Measurements from ENCODE around the gene ATP6V0A4. TPM values are rescaled to one million over a fixed set of nuclear protein-coding genes. Genes with fewer than 3 reads are reported as not detected.

Gene ATP6V0A4
- total and polyA plus RNA-seq, 2 donors = 0.24 to 1.8 TPM

DNA sequence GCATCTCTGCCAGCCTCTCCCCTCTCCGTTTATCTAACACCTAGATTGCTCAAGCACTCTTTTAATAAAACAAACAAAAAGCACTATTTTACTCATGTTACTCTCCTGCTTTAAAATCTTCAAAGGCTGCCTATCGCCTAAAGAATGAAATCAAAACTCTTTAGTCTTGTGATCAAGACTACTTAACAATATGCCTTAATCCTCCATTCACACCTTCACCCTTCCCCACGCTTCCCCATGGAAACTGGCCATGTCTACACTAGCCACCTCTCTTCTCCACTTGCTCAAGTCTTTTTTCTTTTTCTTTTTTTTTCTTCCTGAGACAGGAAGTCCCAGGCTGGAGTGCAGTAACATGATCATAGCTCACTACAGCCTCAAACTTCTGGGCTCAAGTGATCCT is 48.0 kb downstream of the ATP6V0A4 start:
- Histone ChIP-seq H3K9me3 (ENCODE audit: control insufficient read depth in 2 of 2, insufficient read depth in 1 of 2, low read length in 1 of 2) (peaks cover 0 to 7% of the 10 kb centered on the region in 2 donors), H3K27ac (ENCODE audit: low read depth in 1 of 2, low read length in 1 of 2) (no peak overlapping the region), H3K4me3 (ENCODE audit: low read length in 2 of 2) (no peak overlapping the region), H3K4me1 (ENCODE audit: control insufficient read depth in 2 of 2, insufficient read depth in 2 of 2, low read length in 2 of 2) (peaks cover 59 to 81% of the 10 kb centered on the region in 2 donors), H3K27me3 (ENCODE audit: control insufficient read depth in 2 of 2, insufficient read depth in 1 of 2, low read length in 1 of 2) (no peaks in the 10 kb centered on the region), H3K36me3 (ENCODE audit: control insufficient read depth in 2 of 2, insufficient read depth in 2 of 2, low read length in 1 of 2) (no peaks in the 10 kb centered on the region)
- no peak for DNase-seq (ENCODE audit: low read depth in 6 of 9, low spot score in 9 of 9)
- WGBS = 83% methylated on average over 3 of the region's 3 CpGs

DNA sequence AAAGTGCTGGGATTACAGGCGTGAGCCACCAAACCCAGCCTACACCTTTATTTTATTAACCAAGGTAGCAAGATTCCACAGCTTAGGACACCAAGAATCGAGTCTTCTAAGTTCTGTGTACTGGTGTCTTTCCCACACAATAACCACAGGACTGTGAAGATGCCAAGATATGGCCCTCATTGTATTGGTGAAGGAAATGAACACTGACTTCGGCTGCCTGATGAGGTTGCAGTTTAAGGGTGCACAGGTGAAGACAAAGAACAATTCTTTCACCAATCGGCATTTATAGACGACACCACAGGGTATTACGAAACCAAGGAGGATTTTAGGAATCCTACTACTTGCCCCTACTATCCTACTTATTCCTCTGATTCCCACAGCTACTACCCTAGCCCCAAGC is 49.3 kb downstream of the ATP6V0A4 start:
- Histone ChIP-seq H3K4me1 (ENCODE audit: control insufficient read depth in 2 of 2, insufficient read depth in 2 of 2, low read length in 2 of 2) (peaks cover 56 to 73% of the 10 kb centered on the region in 2 donors), H3K36me3 (ENCODE audit: control insufficient read depth in 2 of 2, insufficient read depth in 2 of 2, low read length in 1 of 2) (no peaks in the 10 kb centered on the region), H3K27ac (ENCODE audit: low read depth in 1 of 2, low read length in 1 of 2) (no peak overlapping the region), H3K4me3 (ENCODE audit: low read length in 2 of 2) (no peak overlapping the region), H3K9me3 (ENCODE audit: control insufficient read depth in 2 of 2, insufficient read depth in 1 of 2, low read length in 1 of 2) (peaks cover 0 to 7% of the 10 kb centered on the region in 2 donors), H3K27me3 (ENCODE audit: control insufficient read depth in 2 of 2, insufficient read depth in 1 of 2, low read length in 1 of 2) (no peaks in the 10 kb centered on the region)
- no peak for DNase-seq (ENCODE audit: low read depth in 6 of 9, low spot score in 9 of 9)
- 40% methylated on average over 6 of the region's 6 CpGs for WGBS

DNA sequence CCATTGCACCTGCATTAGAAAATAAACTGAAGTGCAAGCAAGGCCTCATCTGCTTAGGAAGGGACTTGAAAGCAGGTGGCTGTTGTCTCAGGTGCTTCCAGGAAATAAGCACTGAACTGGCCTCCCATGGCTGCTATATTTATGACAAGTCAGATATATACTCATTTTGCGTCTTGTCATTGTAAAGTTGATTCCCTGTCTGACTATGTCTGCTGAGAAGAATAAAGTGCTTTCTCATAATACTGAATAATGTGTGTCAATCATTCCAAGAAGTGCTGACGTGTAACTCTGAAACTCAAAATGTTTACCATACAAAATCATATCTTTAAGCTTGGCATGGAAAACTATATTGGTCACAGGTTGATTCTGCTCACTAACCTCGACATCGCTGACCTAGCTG is 51.9 kb downstream of the ATP6V0A4 start:
- peak in 2 of 9 donors; percentile 21 to 54 for DNase-seq (ENCODE audit: low read depth in 6 of 9, low spot score in 9 of 9)
- Histone ChIP-seq H3K36me3 (ENCODE audit: control insufficient read depth in 2 of 2, insufficient read depth in 2 of 2, low read length in 1 of 2) (no peaks in the 10 kb centered on the region), H3K27ac (ENCODE audit: low read depth in 1 of 2, low read length in 1 of 2) (no peak overlapping the region), H3K9me3 (ENCODE audit: control insufficient read depth in 2 of 2, insufficient read depth in 1 of 2, low read length in 1 of 2) (peaks cover 0 to 5% of the 10 kb centered on the region in 2 donors), H3K4me3 (ENCODE audit: low read length in 2 of 2) (no peak overlapping the region), H3K27me3 (ENCODE audit: control insufficient read depth in 2 of 2, insufficient read depth in 1 of 2, low read length in 1 of 2) (no peaks in the 10 kb centered on the region), H3K4me1 (ENCODE audit: control insufficient read depth in 2 of 2, insufficient read depth in 2 of 2, low read length in 2 of 2) (peaks cover 33 to 47% of the 10 kb centered on the region in 2 donors)
- 93% methylated on average over 4 of the region's 4 CpGs for WGBS

DNA sequence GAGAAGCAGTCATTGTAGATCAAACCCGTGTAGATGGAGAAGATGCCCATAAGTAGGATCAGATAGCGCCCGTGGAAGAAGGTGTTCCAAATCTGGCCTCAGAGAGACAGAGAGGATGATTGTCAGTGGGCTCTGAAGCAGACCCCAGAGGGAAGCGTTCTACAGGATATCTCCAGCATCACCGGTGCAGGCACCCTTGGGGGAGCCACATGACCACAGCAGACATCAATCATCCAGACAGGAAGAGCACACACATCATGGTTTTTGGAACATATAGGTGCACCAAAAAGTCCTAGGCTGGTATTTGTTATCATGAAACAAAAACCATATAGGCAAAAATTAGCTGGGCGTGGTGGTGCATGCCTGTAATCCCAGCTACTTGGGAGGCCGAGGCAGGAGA is 52.8 kb downstream of the ATP6V0A4 start:
- Histone ChIP-seq H3K27ac (ENCODE audit: low read depth in 1 of 2, low read length in 1 of 2) (no peak overlapping the region), H3K27me3 (ENCODE audit: control insufficient read depth in 2 of 2, insufficient read depth in 1 of 2, low read length in 1 of 2) (no peaks in the 10 kb centered on the region), H3K4me3 (ENCODE audit: low read length in 2 of 2) (no peak overlapping the region), H3K4me1 (ENCODE audit: control insufficient read depth in 2 of 2, insufficient read depth in 2 of 2, low read length in 2 of 2) (peaks cover 24 to 38% of the 10 kb centered on the region in 2 donors), H3K36me3 (ENCODE audit: control insufficient read depth in 2 of 2, insufficient read depth in 2 of 2, low read length in 1 of 2) (no peaks in the 10 kb centered on the region), H3K9me3 (ENCODE audit: control insufficient read depth in 2 of 2, insufficient read depth in 1 of 2, low read length in 1 of 2) (no peaks in the 10 kb centered on the region)
- DNase-seq (ENCODE audit: low read depth in 6 of 9, low spot score in 9 of 9) = peak in 3 of 9 donors; percentile 30 to 66 (median 36)
- 76% methylated on average over 7 of the region's 7 CpGs for WGBS

DNA sequence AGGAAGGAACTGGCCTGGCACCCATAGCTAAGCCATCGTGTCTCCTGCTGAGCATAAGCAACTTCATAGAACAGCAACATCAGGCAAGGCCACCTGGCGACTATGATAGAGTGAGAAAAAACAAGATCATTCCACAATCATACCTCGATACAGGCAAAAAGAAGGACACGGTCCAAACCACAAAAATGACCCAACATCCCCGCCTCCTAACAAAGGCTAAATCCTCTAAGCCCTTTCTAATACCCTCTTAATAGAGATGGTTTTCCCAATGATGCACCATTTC is 56.6 kb downstream of the ATP6V0A4 start:
- WGBS = 92% methylated on average over 5 of the region's 5 CpGs
- H3K27ac ChIP-seq (ENCODE audit: low read depth in 1 of 2, low read length in 1 of 2) = no peak overlapping the region
- no peaks in the 10 kb centered on the region for H3K27me3 ChIP-seq (ENCODE audit: control insufficient read depth in 2 of 2, insufficient read depth in 1 of 2, low read length in 1 of 2)
- no peak overlapping the region for H3K4me3 ChIP-seq (ENCODE audit: low read length in 2 of 2)
- no peaks in the 10 kb centered on the region for H3K9me3 ChIP-seq (ENCODE audit: control insufficient read depth in 2 of 2, insufficient read depth in 1 of 2, low read length in 1 of 2)
- no peaks in the 10 kb centered on the region for H3K36me3 ChIP-seq (ENCODE audit: control insufficient read depth in 2 of 2, insufficient read depth in 2 of 2, low read length in 1 of 2)
- no peak for DNase-seq (ENCODE audit: low read depth in 6 of 9, low spot score in 9 of 9)
- peaks cover 9 to 16% of the 10 kb centered on the region in 2 donors for H3K4me1 ChIP-seq (ENCODE audit: control insufficient read depth in 2 of 2, insufficient read depth in 2 of 2, low read length in 2 of 2)

DNA sequence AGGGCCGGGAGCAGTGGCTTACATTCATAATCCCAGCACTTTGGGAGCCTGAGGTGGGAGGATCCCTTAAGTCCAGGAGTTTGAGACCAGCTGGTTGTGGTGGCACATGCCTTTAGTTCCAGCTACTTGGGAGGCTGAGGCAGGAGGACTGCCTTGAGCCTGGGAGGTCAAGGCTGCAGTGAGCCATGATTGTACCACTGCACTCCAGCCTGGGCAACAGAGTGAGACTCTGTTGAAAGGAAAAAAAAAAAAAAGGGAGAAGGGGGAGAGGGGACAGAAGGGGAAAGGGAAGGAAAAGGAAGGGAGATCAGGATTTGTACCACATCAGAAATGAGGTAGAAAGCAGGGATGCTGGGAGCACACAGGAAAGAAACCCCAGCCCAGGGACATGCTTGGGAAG is 58.1 kb downstream of the ATP6V0A4 start:
- Histone ChIP-seq H3K4me1 (ENCODE audit: control insufficient read depth in 2 of 2, insufficient read depth in 2 of 2, low read length in 2 of 2) (peaks cover under 1 to 6% of the 10 kb centered on the region in 2 donors), H3K36me3 (ENCODE audit: control insufficient read depth in 2 of 2, insufficient read depth in 2 of 2, low read length in 1 of 2) (no peaks in the 10 kb centered on the region), H3K9me3 (ENCODE audit: control insufficient read depth in 2 of 2, insufficient read depth in 1 of 2, low read length in 1 of 2) (no peaks in the 10 kb centered on the region), H3K4me3 (ENCODE audit: low read length in 2 of 2) (no peak overlapping the region), H3K27me3 (ENCODE audit: control insufficient read depth in 2 of 2, insufficient read depth in 1 of 2, low read length in 1 of 2) (no peaks in the 10 kb centered on the region), H3K27ac (ENCODE audit: low read depth in 1 of 2, low read length in 1 of 2) (no peak overlapping the region)
- DNase-seq (ENCODE audit: low read depth in 6 of 9, low spot score in 9 of 9) = no peak
- WGBS = 92% methylated on average over 1 of the region's 1 CpG

DNA sequence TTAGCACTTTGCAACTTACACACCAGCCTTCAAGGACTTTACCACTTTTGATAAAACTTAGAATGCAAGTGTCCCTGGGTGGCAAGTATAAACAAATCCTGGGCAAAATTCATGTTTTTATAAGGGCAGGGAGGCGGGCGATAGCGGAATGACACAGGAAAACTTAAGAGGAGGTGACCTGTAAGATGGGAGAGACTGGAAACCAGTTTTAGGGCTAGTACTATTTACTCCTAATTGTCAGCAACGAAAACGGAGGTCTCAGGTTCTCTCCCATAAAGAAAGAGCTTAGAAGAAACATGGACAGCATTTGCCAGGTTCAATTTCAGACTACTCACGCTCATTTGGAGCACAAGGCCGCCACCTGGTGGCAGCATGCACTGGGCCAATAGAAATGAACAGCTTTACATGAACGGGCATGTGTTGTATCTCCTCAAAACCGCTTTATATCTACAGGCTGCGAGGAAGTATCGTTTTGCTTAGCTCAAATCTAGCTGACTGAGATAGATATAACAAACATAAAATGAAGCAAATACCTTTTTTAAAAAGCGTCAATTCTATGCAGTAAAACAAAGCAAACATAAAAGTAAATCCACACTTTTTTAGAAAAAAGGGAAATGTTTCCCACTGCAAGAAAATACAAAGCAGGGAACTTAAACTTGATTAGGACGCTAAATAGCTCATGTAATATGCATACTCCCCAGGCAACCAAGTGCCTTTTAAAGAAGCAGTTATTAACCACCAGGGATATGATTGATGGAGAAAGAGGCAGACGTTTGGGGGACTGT is 59.3 kb downstream of the ATP6V0A4 start:
- Histone ChIP-seq H3K4me3 (ENCODE audit: low read length in 2 of 2) (no peak overlapping the region), H3K36me3 (ENCODE audit: control insufficient read depth in 2 of 2, insufficient read depth in 2 of 2, low read length in 1 of 2) (no peaks in the 10 kb centered on the region), H3K4me1 (ENCODE audit: control insufficient read depth in 2 of 2, insufficient read depth in 2 of 2, low read length in 2 of 2) (peaks cover 0 to 5% of the 10 kb centered on the region in 2 donors), H3K9me3 (ENCODE audit: control insufficient read depth in 2 of 2, insufficient read depth in 1 of 2, low read length in 1 of 2) (no peaks in the 10 kb centered on the region), H3K27ac (ENCODE audit: low read depth in 1 of 2, low read length in 1 of 2) (no peak overlapping the region), H3K27me3 (ENCODE audit: control insufficient read depth in 2 of 2, insufficient read depth in 1 of 2, low read length in 1 of 2) (no peaks in the 10 kb centered on the region)
- 38% methylated on average over 14 of the region's 14 CpGs for WGBS
- DNase-seq (ENCODE audit: low read depth in 6 of 9, low spot score in 9 of 9) = peak; percentile 77 to 97 (median 91)

DNA sequence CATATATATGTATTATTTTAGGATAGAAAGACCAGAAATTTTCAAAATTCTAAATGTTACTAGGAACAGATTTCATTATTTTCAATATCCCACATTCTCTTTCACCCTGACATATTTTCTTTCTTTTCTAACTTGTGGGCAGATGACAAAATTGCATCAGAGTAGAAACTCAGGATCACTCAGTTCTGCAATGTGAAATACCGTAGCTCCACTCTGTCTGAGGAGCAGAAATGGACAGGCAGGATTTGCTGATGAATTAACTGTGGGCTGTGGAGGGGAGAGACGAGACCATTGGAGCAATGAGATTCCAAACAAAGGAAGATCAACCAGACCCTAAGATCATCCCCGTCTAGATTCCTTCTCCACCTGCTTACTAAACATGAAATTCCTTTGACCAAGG is 59.9 kb downstream of the ATP6V0A4 start:
- no peaks in the 10 kb centered on the region for H3K9me3 ChIP-seq (ENCODE audit: control insufficient read depth in 2 of 2, insufficient read depth in 1 of 2, low read length in 1 of 2)
- H3K27ac ChIP-seq (ENCODE audit: low read depth in 1 of 2, low read length in 1 of 2) = no peak overlapping the region
- no peaks in the 10 kb centered on the region for H3K36me3 ChIP-seq (ENCODE audit: control insufficient read depth in 2 of 2, insufficient read depth in 2 of 2, low read length in 1 of 2)
- WGBS = 95% methylated on average over 3 of the region's 3 CpGs
- DNase-seq (ENCODE audit: low read depth in 6 of 9, low spot score in 9 of 9) = no peak
- H3K4me1 ChIP-seq (ENCODE audit: control insufficient read depth in 2 of 2, insufficient read depth in 2 of 2, low read length in 2 of 2) = peaks cover 0 to 5% of the 10 kb centered on the region in 2 donors
- no peak overlapping the region for H3K4me3 ChIP-seq (ENCODE audit: low read length in 2 of 2)
- no peaks in the 10 kb centered on the region for H3K27me3 ChIP-seq (ENCODE audit: control insufficient read depth in 2 of 2, insufficient read depth in 1 of 2, low read length in 1 of 2)

DNA sequence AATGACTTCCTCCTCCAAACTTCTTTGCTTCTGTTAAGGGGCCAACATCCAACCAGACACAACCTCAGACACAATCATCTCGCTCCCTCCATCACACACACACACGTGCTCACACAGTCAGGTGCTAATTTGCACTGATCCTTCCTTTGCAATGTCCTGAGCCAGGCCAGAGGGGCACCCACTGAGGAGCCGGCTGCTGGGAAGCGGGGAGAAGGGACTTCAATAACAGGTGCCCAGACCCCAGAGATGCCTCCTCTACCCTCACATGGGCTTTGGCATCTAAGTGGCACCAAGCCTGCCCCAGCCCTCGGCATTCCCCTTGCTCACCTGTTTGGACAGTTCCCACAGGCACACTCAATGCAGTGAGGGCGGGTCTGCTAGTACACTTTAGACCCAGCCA is 62.6 kb downstream of the ATP6V0A4 start:
- Histone ChIP-seq H3K4me1 (ENCODE audit: control insufficient read depth in 2 of 2, insufficient read depth in 2 of 2, low read length in 2 of 2) (peaks cover 0 to 5% of the 10 kb centered on the region in 2 donors), H3K9me3 (ENCODE audit: control insufficient read depth in 2 of 2, insufficient read depth in 1 of 2, low read length in 1 of 2) (no peaks in the 10 kb centered on the region), H3K36me3 (ENCODE audit: control insufficient read depth in 2 of 2, insufficient read depth in 2 of 2, low read length in 1 of 2) (no peaks in the 10 kb centered on the region), H3K27ac (ENCODE audit: low read depth in 1 of 2, low read length in 1 of 2) (no peak overlapping the region), H3K4me3 (ENCODE audit: low read length in 2 of 2) (no peak overlapping the region), H3K27me3 (ENCODE audit: control insufficient read depth in 2 of 2, insufficient read depth in 1 of 2, low read length in 1 of 2) (no peaks in the 10 kb centered on the region)
- DNase-seq (ENCODE audit: low read depth in 6 of 9, low spot score in 9 of 9) = no peak
- WGBS = 78% methylated on average over 6 of the region's 6 CpGs
